Measurements from ENCODE around the gene ZNF273.

- TF ChIP-seq CTCF (conservative IDR thresholded peaks at IDR 0.05; ENCODE audit: low read depth, low read length) = no peak
- no peak for TF ChIP-seq EZH2phosphoT487 (IDR thresholded peaks at IDR 0.05; ENCODE audit: borderline replicate concordance, low read length)
- no peak for TF ChIP-seq EZH2 (IDR thresholded peaks at IDR 0.05; ENCODE audit: low read length, unreplicated experiment)
These were observed 14.0 kb upstream of the ZNF273 start for GRCh38 chr7:64888901-64889685.

All from PC-3 (cell line).